Caco-2 (cell line): Measurements from ENCODE around the gene PPP2R5C. TPM values are rescaled to one million over a fixed set of nuclear protein-coding genes. Genes with fewer than 3 reads are reported as not detected.

Experiments
- BruUV-seq: library from RNA; stranded (reverse); fragments of 400-500 nt; replicated peaks from 2 replicates; lab custom pipeline; 2021; lab: Mats Ljungman, UMichigan
- CTCF ChIA-PET: fragments of 300-600 bp; sonication (Branson Sonifier 250); formaldehyde crosslinking; loops from one replicate; lab custom pipeline; 2022; ENCODE audit warnings: antibody characterized with exemption; lab: Charles Lee
- POLR2A ChIA-PET: fragments of 300-600 bp; sonication (Branson Sonifier 250); formaldehyde crosslinking; loops from one replicate; lab custom pipeline; 2022; ENCODE audit warnings: antibody characterized with exemption; lab: Charles Lee
- DNase-seq, 2 experiments: peaks; one replicate each; pipeline versions ENCODE4 v3.0.0 to v3.0.0-alpha.2; 2020 to 2022
- H3K27me3 ChIP-seq: replicated peaks from 2 replicates; pipeline ENCODE4 v1.6.0; 2011; ENCODE audit warnings: low read length; ENCODE audit not compliant: control insufficient read depth, insufficient read depth
- H3K36me3 ChIP-seq: 2 replicates; pipeline ENCODE4 v1.5.1; 2011; ENCODE audit warnings: low read length; ENCODE audit not compliant: control insufficient read depth, insufficient read depth
- H3K4me1 ChIP-seq: fragments of 250-450 bp; sonication (Bioruptor Pico); 2 replicates; pipeline ENCODE4 v1.5.1; 2020; ENCODE audit warnings: mild to moderate bottlenecking
- H3K4me3 ChIP-seq: 2 replicates; pipeline ENCODE4 v1.5.1; 2011; ENCODE audit warnings: low read depth, mild to moderate bottlenecking, control low read depth, low read length
- H3K9me3 ChIP-seq: fragments of 250-450 bp; sonication (Bioruptor Pico); 2 replicates; pipeline ENCODE4 v1.5.1; 2020; ENCODE audit warnings: mild to moderate bottlenecking, moderate library complexity
- H3K27ac Mint-ChIP-seq: one replicate; pipeline ENCODE4 v1.8.0; 2022; ENCODE audit warnings: mixed read lengths; ENCODE audit not compliant: unreplicated experiment
- H3K27me3 Mint-ChIP-seq: one replicate; pipeline ENCODE4 v1.8.0; 2022; ENCODE audit warnings: mixed read lengths; ENCODE audit not compliant: insufficient read depth, unreplicated experiment
- H3K36me3 Mint-ChIP-seq: one replicate; pipeline ENCODE4 v1.8.0; 2022; ENCODE audit warnings: mild to moderate bottlenecking, mixed read lengths; ENCODE audit not compliant: insufficient read depth, unreplicated experiment
- H3K4me1 Mint-ChIP-seq: one replicate; pipeline ENCODE4 v1.8.0; 2022; ENCODE audit warnings: low read depth, mixed read lengths; ENCODE audit not compliant: unreplicated experiment
- H3K4me3 Mint-ChIP-seq: one replicate; pipeline ENCODE4 v1.8.0; 2022; ENCODE audit warnings: mild to moderate bottlenecking, moderate library complexity, mixed read lengths; ENCODE audit not compliant: unreplicated experiment
- H3K9me3 Mint-ChIP-seq: one replicate; pipeline ENCODE4 v1.8.0; 2022; ENCODE audit warnings: mixed read lengths; ENCODE audit not compliant: unreplicated experiment
- CTCF ChIP-seq, 2 experiments: fragments of 200-600 bp in 1 of 2; IDR thresholded peaks; 1 replicate in 1 of 2; 2 replicates in 1 of 2; pipeline versions ENCODE4 v1.5.1 to v1.8.0; 2011 to 2022; ENCODE audit warnings: antibody characterized with exemption in 1 of 2, control low read depth in 1 of 2, inconsistent platforms in 1 of 2, low read depth in 1 of 2, low read length in 1 of 2, mild to moderate bottlenecking in 1 of 2, moderate library complexity in 1 of 2; ENCODE audit not compliant: insufficient read depth in 1 of 2, severe bottlenecking in 1 of 2, unreplicated experiment in 1 of 2
- intact Hi-C: fragments of 100-400 bp; cut with micrococcal nuclease; formaldehyde crosslinking; loops from one replicate; pipeline ENCODE4 v1.10.0; 2022; ENCODE audit not compliant: unreplicated experiment
- total RNA-seq: library from RNA; stranded (reverse); gene quantifications from 2 replicates; pipeline ENCODE4 v1.2.3, GENCODE V29; 2022

The PPP2R5C gene
- total RNA-seq, 1 experiment from 2014 or later, result 97.5 TPM

DNA sequence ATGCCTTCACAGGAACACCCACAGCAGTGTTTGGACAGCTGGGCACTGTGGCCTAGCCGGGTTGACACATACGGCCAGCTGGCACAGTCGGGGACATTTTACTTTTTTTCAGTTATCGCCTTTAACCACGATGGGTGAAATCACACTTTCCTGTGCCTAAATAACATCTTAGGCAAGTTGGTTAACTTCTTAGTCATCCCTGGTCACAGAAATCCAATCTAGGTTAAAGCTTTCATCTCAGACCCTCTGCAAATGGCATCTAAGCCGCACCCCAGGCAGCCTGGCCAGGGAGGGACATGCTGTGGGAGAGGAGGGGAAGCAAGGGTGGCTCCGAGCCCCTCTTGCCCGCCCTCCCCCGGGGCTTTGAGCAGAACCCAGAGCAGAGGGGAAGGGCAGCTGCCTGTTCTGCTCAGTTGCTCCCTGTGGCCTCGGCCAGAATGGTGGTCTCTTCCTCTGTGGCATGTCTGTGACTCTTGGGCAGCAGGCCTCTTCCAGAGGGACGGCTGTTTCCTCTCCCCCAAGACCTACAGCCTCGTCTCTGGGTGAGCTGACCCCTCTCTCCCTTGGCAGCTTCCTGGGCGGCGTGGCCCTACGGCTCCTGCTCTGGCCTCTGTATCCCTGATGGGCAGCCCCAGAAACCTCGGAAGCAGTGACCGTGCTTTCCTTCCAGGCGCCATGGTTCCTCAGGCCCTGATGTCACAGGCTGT lies 117.5 kb downstream of the PPP2R5C start:
- H3K36me3 ChIP-seq, result no peaks in the 10 kb centered on the region; the same call in 1 of the 2 replicates
- ChIA-PET CTCF (no interaction called here), POLR2A (no interaction called here)
- Mint-ChIP-seq H3K4me1 (no peaks in the 10 kb centered on the region), H3K9me3 (no peaks in the 10 kb centered on the region), H3K27me3 (no peaks in the 10 kb centered on the region), H3K4me3 (no peak overlapping the region), H3K36me3 (peaks cover 16% of the 10 kb centered on the region), H3K27ac (no peak overlapping the region)
- no peak for TF ChIP-seq CTCF (IDR thresholded peaks at IDR 0.05; ENCODE audit: insufficient read depth in 1 of 2, low read depth in 1 of 2, low read length in 1 of 2, severe bottlenecking in 1 of 2, unreplicated experiment in 1 of 2)
- no peak overlapping the region for H3K4me3 ChIP-seq
- BruUV-seq, result no TSS peak
- no peak for DNase-seq
- H3K27me3 ChIP-seq, result no peaks in the 10 kb centered on the region
- H3K4me1 ChIP-seq, result no peaks in the 10 kb centered on the region
- H3K9me3 ChIP-seq, result no peaks in the 10 kb centered on the region
- intact Hi-C loops, result no loop called here

DNA sequence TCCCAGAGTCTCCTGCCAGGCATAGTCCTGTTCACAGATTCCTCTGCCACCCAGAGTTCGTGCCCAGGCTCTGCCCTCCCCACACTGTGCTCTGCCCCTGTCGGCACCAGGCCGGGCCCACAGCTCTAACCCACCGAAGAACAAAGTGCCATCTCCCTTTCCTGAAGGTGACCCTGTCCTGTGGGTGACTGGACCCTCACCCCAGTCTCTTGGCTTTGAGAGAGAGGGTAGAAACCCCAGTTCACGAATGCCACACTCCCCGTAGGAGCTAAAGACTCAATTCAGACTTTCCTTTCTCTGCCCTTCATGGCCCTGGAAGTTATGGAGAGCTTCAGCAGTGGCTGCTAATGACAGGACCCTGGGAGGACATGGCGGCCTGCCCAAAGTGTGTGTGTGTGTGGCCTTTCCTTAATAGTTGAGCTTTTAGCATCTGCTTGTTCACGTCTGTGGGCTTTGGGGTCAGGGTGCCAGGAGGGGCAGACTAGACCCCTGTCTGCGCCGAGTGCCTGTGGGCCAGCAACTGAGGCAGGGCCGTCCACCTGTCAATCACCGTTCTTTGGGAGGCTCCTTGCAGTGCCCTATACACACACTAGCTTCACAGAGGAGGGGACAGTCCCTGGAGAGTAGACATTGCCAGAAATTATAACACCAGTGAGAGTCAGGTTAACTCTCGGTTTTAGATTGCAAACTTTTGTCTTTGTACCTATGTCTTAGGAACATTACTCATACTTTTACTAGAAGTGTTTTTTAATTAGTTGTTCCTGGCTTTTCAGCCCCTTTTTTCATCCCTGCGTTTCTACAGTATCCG lies 118.2 kb downstream of the PPP2R5C start:
- no peaks in the 10 kb centered on the region for H3K9me3 ChIP-seq
- no TSS peak for BruUV-seq
- no peaks in the 10 kb centered on the region for H3K4me1 ChIP-seq
- intact Hi-C loops, result no loop called here
- ChIA-PET POLR2A (interaction anchor here (0.5 kb wide), 1 partner anchor 69 kb away, joined by 3 read pairs; no protein-coding TSS in a partner anchor), CTCF (no interaction called here)
- peaks cover 2% of the 10 kb centered on the region for H3K36me3 ChIP-seq
- no peak for DNase-seq
- TF ChIP-seq CTCF (IDR thresholded peaks at IDR 0.05; ENCODE audit: insufficient read depth in 1 of 2, low read depth in 1 of 2, low read length in 1 of 2, severe bottlenecking in 1 of 2, unreplicated experiment in 1 of 2), result no peak
- no peak overlapping the region for H3K4me3 ChIP-seq
- H3K27ac Mint-ChIP-seq, result no peak overlapping the region
- H3K4me3 Mint-ChIP-seq, result no peak overlapping the region
- H3K27me3 ChIP-seq, result no peaks in the 10 kb centered on the region
- no peaks in the 10 kb centered on the region for H3K9me3 Mint-ChIP-seq
- no peaks in the 10 kb centered on the region for H3K4me1 Mint-ChIP-seq
- peaks cover 24% of the 10 kb centered on the region for H3K36me3 Mint-ChIP-seq
- H3K27me3 Mint-ChIP-seq, result no peaks in the 10 kb centered on the region

- Mint-ChIP-seq H3K27me3 (no peaks in the 10 kb centered on the region), H3K4me3 (no peak overlapping the region), H3K9me3 (no peaks in the 10 kb centered on the region), H3K36me3 (peaks cover 27% of the 10 kb centered on the region), H3K27ac (no peak overlapping the region), H3K4me1 (no peaks in the 10 kb centered on the region)
- ChIA-PET CTCF (no interaction called here), POLR2A (no interaction called here)
- Histone ChIP-seq H3K27me3 (no peaks in the 10 kb centered on the region), H3K9me3 (no peaks in the 10 kb centered on the region), H3K36me3 (peaks cover 5% of the 10 kb centered on the region), H3K4me1 (no peaks in the 10 kb centered on the region), H3K4me3 (no peak overlapping the region)
- DNase-seq, result no peak
- no peak for TF ChIP-seq CTCF (IDR thresholded peaks at IDR 0.05; ENCODE audit: insufficient read depth in 1 of 2, low read depth in 1 of 2, low read length in 1 of 2, severe bottlenecking in 1 of 2, unreplicated experiment in 1 of 2)
- intact Hi-C loops, result no loop called here
- no TSS peak for BruUV-seq
Observed at GRCh38 chr14:101881426-101881825, 119.9 kb downstream of the PPP2R5C start.
